A673 (cell line): ENCODE data around the gene PBRM1. TPM values are rescaled to one million over a fixed set of nuclear protein-coding genes. Genes with fewer than 3 reads are reported as not detected.

Experiments used
- BruUV-seq: library from RNA; stranded (reverse); fragments of 400-500 nt; replicated peaks from 2 replicates; lab custom pipeline; 2021; lab: Mats Ljungman, UMichigan
- CTCF ChIA-PET: fragments of 300-600 bp; sonication (Branson Sonifier 250); formaldehyde crosslinking; loops from one replicate; lab custom pipeline; 2022; ENCODE audit warnings: antibody characterized with exemption; lab: Charles Lee
- POLR2A ChIA-PET: fragments of 300-600 bp; sonication (Branson Sonifier 250); formaldehyde crosslinking; loops from one replicate; lab custom pipeline; 2022; ENCODE audit warnings: antibody characterized with exemption; ENCODE audit not compliant: low non-redundant PET; lab: Charles Lee
- DNase-seq: peaks from one replicate; pipeline ENCODE4 v3.0.0-alpha.2; 2015; ENCODE audit warnings: low spot score
- H3K27ac ChIP-seq: fragments of 200-600 bp; sonication (generic); 2 replicates; pipeline ENCODE4 v1.5.1; 2016; ENCODE audit warnings: mixed run types, low read depth, mild to moderate bottlenecking, mixed read lengths, antibody characterized with exemption, low read length; ENCODE audit not compliant: poor library complexity, severe bottlenecking
- H3K27me3 ChIP-seq: fragments of 200-600 bp; sonication (generic); replicated peaks from 2 replicates; pipeline ENCODE4 v1.6.1; 2017; ENCODE audit warnings: mixed run types, low read depth, mild to moderate bottlenecking, mixed read lengths, antibody characterized with exemption, low read length; ENCODE audit not compliant: insufficient read depth, poor library complexity
- H3K36me3 ChIP-seq: fragments of 200-600 bp; sonication (generic); 2 replicates; pipeline ENCODE4 v1.6.1; 2016; ENCODE audit warnings: mixed run types, mild to moderate bottlenecking, mixed read lengths, antibody characterized with exemption, low read length; ENCODE audit not compliant: insufficient read depth, poor library complexity, severe bottlenecking
- H3K4me1 ChIP-seq: fragments of 200-600 bp; sonication (generic); 2 replicates; pipeline ENCODE4 v1.6.1; 2017; ENCODE audit warnings: mixed run types, mild to moderate bottlenecking, mixed read lengths, antibody characterized with exemption, low read length; ENCODE audit not compliant: insufficient read depth, poor library complexity, severe bottlenecking
- H3K4me3 ChIP-seq: fragments of 200-600 bp; sonication (generic); 2 replicates; pipeline ENCODE4 v1.5.1; 2016; ENCODE audit warnings: low read depth, mixed run types, mild to moderate bottlenecking, mixed read lengths, low read length; ENCODE audit not compliant: poor library complexity, severe bottlenecking
- H3K9me3 ChIP-seq: fragments of 200-600 bp; sonication (generic); 2 replicates; pipeline ENCODE4 v1.6.1; 2016; ENCODE audit warnings: mixed run types, low read depth, mild to moderate bottlenecking, mixed read lengths, antibody characterized with exemption, low read length; ENCODE audit not compliant: poor library complexity, severe bottlenecking
- CTCF ChIP-seq: fragments of 300-800, 200-600 bp; sonication (generic); conservative IDR thresholded peaks from 2 replicates; pipeline ENCODE4 v1.5.1; 2017; ENCODE audit warnings: low read depth, mild to moderate bottlenecking, antibody characterized with exemption, low read length, moderate library complexity, mixed read lengths
- EZH2 ChIP-seq: fragments of 200-600 bp; sonication (generic); IDR thresholded peaks from 2 replicates; pipeline ENCODE4 v1.6.1; 2017; ENCODE audit warnings: borderline replicate concordance, low read depth, mild to moderate bottlenecking, mixed read lengths, antibody characterized with exemption, low read length; ENCODE audit not compliant: poor library complexity, severe bottlenecking
- intact Hi-C: fragments of 100-400 bp; cut with micrococcal nuclease; formaldehyde crosslinking; loops from one replicate; pipeline ENCODE4 v1.10.0; 2022; ENCODE audit not compliant: unreplicated experiment
- total RNA-seq: library from RNA; stranded (reverse); gene quantifications from 2 replicates; pipeline ENCODE4 v1.2.3, GENCODE V29; 2021

PBRM1 gene
- total RNA-seq, 1 experiment from 2014 or later, result 65.0 TPM

- H3K27ac ChIP-seq, result no peak overlapping the region
- POLR2A ChIA-PET, result no interaction called here
- H3K4me3 ChIP-seq, result no peak overlapping the region
- no peaks in the 10 kb centered on the region for H3K4me1 ChIP-seq
- no peaks in the 10 kb centered on the region for H3K9me3 ChIP-seq
- H3K36me3 ChIP-seq, result no peaks in the 10 kb centered on the region
- CTCF ChIA-PET, result no interaction called here
- no peak for DNase-seq
- no TSS peak for BruUV-seq
- TF ChIP-seq CTCF (no peak), EZH2 (no peak)
- intact Hi-C loops, result no loop called here
- no peaks in the 10 kb centered on the region for H3K27me3 ChIP-seq
Measured at GRCh38 chr3:52509753-52510328, 175.9 kb downstream of the PBRM1 start.

GRCh38 chr3:52507359-52507758 is 178.4 kb downstream of the PBRM1 start:
- POLR2A ChIA-PET, result no interaction called here
- H3K4me3 ChIP-seq, result no peak overlapping the region
- DNase-seq, result no peak
- CTCF ChIA-PET, result no interaction called here
- BruUV-seq, result no TSS peak
- no peaks in the 10 kb centered on the region for H3K36me3 ChIP-seq
- no peaks in the 10 kb centered on the region for H3K4me1 ChIP-seq
- H3K9me3 ChIP-seq, result no peaks in the 10 kb centered on the region
- no peaks in the 10 kb centered on the region for H3K27me3 ChIP-seq
- H3K27ac ChIP-seq, result no peak overlapping the region
- intact Hi-C loops, result no loop called here
- TF ChIP-seq EZH2 (no peak), CTCF (no peak)

GRCh38 chr3:52506266-52506966 is 179.3 kb downstream of the PBRM1 start:
- Histone ChIP-seq H3K27me3 (no peaks in the 10 kb centered on the region), H3K9me3 (no peaks in the 10 kb centered on the region), H3K4me1 (no peaks in the 10 kb centered on the region), H3K4me3 (no peak overlapping the region), H3K36me3 (no peaks in the 10 kb centered on the region), H3K27ac (no peak overlapping the region)
- TF ChIP-seq EZH2 (no peak), CTCF (no peak)
- intact Hi-C loops, result no loop called here
- DNase-seq, result no peak
- ChIA-PET CTCF (no interaction called here), POLR2A (no interaction called here)
- BruUV-seq, result no TSS peak
